ENCODE data around the gene OXCT1. TPM values are rescaled to one million over a fixed set of nuclear protein-coding genes. Genes with fewer than 3 reads are reported as not detected.

OXCT1 gene
- total and polyA plus RNA-seq, 2 of the 4 experiments (the other 2 are of a cell fraction) = 14.2 to 16.3 TPM

- no peak overlapping the region for H3K4ac ChIP-seq (ENCODE audit: low read depth, low read length)
- H3K9me1 ChIP-seq (ENCODE audit: insufficient read depth, low read length) = peaks cover 4% of the 10 kb centered on the region
- WGBS, 2 experiments (ENCODE audit: extremely low coverage in 2 of 2, insufficient read length in 1 of 2) = no CpG with 5 or more reads among the region's 3 CpGs
- peaks cover 7% of the 10 kb centered on the region for H3K4me1 ChIP-seq (ENCODE audit: control insufficient read depth, insufficient read depth, low read length)
- no peak overlapping the region for H3K27ac ChIP-seq (ENCODE audit: insufficient read depth, low read length)
- H2AK5ac ChIP-seq (ENCODE audit: low read depth, low read length) = no peak overlapping the region
- no peak overlapping the region for H3K14ac ChIP-seq (replicated peaks; ENCODE audit: low read depth, low read length)
- DNase-seq (no peak), ATAC-seq (ENCODE audit: low read depth) (no peak)
- no peaks in the 10 kb centered on the region for H3K27me3 ChIP-seq (ENCODE audit: control insufficient read depth, insufficient read depth, low read length)
- H2AK9ac ChIP-seq (replicated peaks; ENCODE audit: low read depth, low read length, poor library complexity) = no peak overlapping the region
- no peak overlapping the region for H4K8ac ChIP-seq (ENCODE audit: low read depth in 2 of 2, low read length in 2 of 2)
- H4K20me1 ChIP-seq (ENCODE audit: insufficient read depth, low read length) = no peaks in the 10 kb centered on the region
- H3K18ac ChIP-seq (ENCODE audit: low read depth, low read length) = no peak overlapping the region
- BruUV-seq (replicated peaks) = no TSS peak
- intact Hi-C loops (cut with micrococcal nuclease) = no loop called here
- TF ChIP-seq CHD1 (IDR thresholded peaks at IDR 0.05; ENCODE audit: low read depth, low read length) (no peak), MAZ (IDR thresholded peaks at IDR 0.05; ENCODE audit: borderline replicate concordance, low read depth, low read length) (no peak), NFE2L2 (IDR thresholded peaks at IDR 0.05; ENCODE audit: low read depth, low read length) (no peak), FOS (IDR thresholded peaks at IDR 0.05; ENCODE audit: low read depth, low read length) (no peak), RCOR1 (IDR thresholded peaks at IDR 0.05; ENCODE audit: insufficient replicate concordance, low read length) (no peak), RFX5 (IDR thresholded peaks at IDR 0.05; ENCODE audit: low read depth, low read length) (no peak), RAD21 (IDR thresholded peaks at IDR 0.05; ENCODE audit: low read length) (no peak), CEBPB (IDR thresholded peaks at IDR 0.05; ENCODE audit: low read depth, low read length) (no peak), MAFK (IDR thresholded peaks at IDR 0.05; ENCODE audit: low read depth, low read length) (no peak), MXI1 (IDR thresholded peaks at IDR 0.05; ENCODE audit: borderline replicate concordance, low read depth, low read length) (no peak), BHLHE40 (IDR thresholded peaks at IDR 0.05; ENCODE audit: low read depth, low read length) (no peak), POLR2A (IDR thresholded peaks at IDR 0.05; ENCODE audit: low read depth, low read length) (no peak), SMC3 (IDR thresholded peaks at IDR 0.05; ENCODE audit: low read depth, low read length) (no peak)
- TF ChIP-seq, protein P1, sequence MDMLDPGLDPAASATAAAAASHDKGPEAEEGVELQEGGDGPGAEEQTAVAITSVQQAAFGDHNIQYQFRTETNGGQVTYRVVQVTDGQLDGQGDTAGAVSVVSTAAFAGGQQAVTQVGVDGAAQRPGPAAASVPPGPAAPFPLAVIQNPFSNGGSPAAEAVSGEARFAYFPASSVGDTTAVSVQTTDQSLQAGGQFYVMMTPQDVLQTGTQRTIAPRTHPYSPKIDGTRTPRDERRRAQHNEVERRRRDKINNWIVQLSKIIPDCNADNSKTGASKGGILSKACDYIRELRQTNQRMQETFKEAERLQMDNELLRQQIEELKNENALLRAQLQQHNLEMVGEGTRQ (IDR thresholded peaks at IDR 0.05; ENCODE audit: low read depth, low read length) = no peak
- TF ChIP-seq, protein P2, sequence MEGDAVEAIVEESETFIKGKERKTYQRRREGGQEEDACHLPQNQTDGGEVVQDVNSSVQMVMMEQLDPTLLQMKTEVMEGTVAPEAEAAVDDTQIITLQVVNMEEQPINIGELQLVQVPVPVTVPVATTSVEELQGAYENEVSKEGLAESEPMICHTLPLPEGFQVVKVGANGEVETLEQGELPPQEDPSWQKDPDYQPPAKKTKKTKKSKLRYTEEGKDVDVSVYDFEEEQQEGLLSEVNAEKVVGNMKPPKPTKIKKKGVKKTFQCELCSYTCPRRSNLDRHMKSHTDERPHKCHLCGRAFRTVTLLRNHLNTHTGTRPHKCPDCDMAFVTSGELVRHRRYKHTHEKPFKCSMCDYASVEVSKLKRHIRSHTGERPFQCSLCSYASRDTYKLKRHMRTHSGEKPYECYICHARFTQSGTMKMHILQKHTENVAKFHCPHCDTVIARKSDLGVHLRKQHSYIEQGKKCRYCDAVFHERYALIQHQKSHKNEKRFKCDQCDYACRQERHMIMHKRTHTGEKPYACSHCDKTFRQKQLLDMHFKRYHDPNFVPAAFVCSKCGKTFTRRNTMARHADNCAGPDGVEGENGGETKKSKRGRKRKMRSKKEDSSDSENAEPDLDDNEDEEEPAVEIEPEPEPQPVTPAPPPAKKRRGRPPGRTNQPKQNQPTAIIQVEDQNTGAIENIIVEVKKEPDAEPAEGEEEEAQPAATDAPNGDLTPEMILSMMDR (conservative IDR thresholded peaks at IDR 0.05; ENCODE audit: low read depth, low read length) = no peak
- peaks cover 0 to 4% of the 10 kb centered on the region in 2 experiments; a peak in 1 of 4 replicates for H3K79me1 ChIP-seq (ENCODE audit: low read depth in 1 of 2, low read length in 2 of 2)
- no peak overlapping the region for H2BK120ac ChIP-seq (ENCODE audit: low read depth, low read length)
- dilution Hi-C loops (cut with HindIII; ENCODE audit: low sequenced_read_pairs, unreplicated experiment) = no loop called here
- H3K9me3 ChIP-seq (ENCODE audit: control insufficient read depth, insufficient read depth, low read length) = no peaks in the 10 kb centered on the region
- no peak overlapping the region for H3K4me2 ChIP-seq (ENCODE audit: low read depth, low read length)
- H4K91ac ChIP-seq (ENCODE audit: insufficient read depth, low read depth, low read length) = no peak overlapping the region; the same call in 1 of the 2 replicates
- H2AFZ ChIP-seq (replicated peaks; ENCODE audit: low read length, poor library complexity) = no peak overlapping the region
- H3K23ac ChIP-seq (ENCODE audit: low read depth, low read length) = no peak overlapping the region
- 0 out of 2 replicates have a peak, but pooled peaks cover 4% of the 10 kb centered on the region for H3K36me3 ChIP-seq (ENCODE audit: control insufficient read depth, insufficient read depth, low read length)
- H3K4me3 ChIP-seq (ENCODE audit: insufficient read depth, low read depth, low read length) = no peak overlapping the region
- H3K56ac ChIP-seq (ENCODE audit: extremely low read depth, insufficient read depth, low read length) = no peak overlapping the region
- no peak overlapping the region for H2BK20ac ChIP-seq (ENCODE audit: low read depth, low read length)
- no peak overlapping the region for H4K5ac ChIP-seq (ENCODE audit: low read depth, low read length)
- H2BK5ac ChIP-seq (ENCODE audit: low read depth, low read length, poor library complexity, severe bottlenecking) = no peak overlapping the region
- no peak overlapping the region for H2BK15ac ChIP-seq (ENCODE audit: low read depth, low read length)
- in situ Hi-C loops (cut with MboI; ENCODE audit: low sequenced_read_pairs) = loop anchor here (10.0 to 25.0 kb wide), 2 partner anchors 575 to 933 kb away; partner anchors contain the start of gene C7
- POLR2A ChIA-PET (ENCODE audit: unreplicated experiment) = no interaction called here
- no peak overlapping the region for H3K9ac ChIP-seq (ENCODE audit: low read depth, low read length)
- CTCF ChIA-PET = interaction anchor here (0.6 kb wide), 2 partner anchors 63 to 66 kb away, joined by 3 to 4 read pairs; no protein-coding TSS in a partner anchor
These were observed 32.4 kb downstream of the OXCT1 start for GRCh38 chr5:41837793-41838192.
